GM12865 (cell line): Measurements from ENCODE around the gene DSG4.

Experiments used
- DNase-seq: peaks from one replicate; pipeline ENCODE4 v3.0.0; 2010; ENCODE audit warnings: low read depth
- H3K4me3 ChIP-seq: 2 replicates; pipeline ENCODE4 v1.5.1; 2011; ENCODE audit warnings: mild to moderate bottlenecking, low read depth, low read length, control low read depth
- CTCF ChIP-seq: IDR thresholded peaks from 2 replicates; pipeline ENCODE4 v1.5.1; 2011; ENCODE audit warnings: low read length, control low read depth, low read depth, inconsistent platforms; ENCODE audit not compliant: insufficient read depth; ENCODE audit errors: missing control alignments

DSG4 gene

GRCh38 chr18:31420524-31420923 lies 43.9 kb downstream of the DSG4 start:
- DNase-seq = no peak
- no peak for TF ChIP-seq CTCF
- H3K4me3 ChIP-seq = no peak overlapping the region

- peak; percentile 70 for DNase-seq
- no peak overlapping the region for H3K4me3 ChIP-seq
- peak; percentile 85 for TF ChIP-seq CTCF
These were observed 47.9 kb downstream of the DSG4 start for GRCh38 chr18:31424383-31424988.

DNA sequence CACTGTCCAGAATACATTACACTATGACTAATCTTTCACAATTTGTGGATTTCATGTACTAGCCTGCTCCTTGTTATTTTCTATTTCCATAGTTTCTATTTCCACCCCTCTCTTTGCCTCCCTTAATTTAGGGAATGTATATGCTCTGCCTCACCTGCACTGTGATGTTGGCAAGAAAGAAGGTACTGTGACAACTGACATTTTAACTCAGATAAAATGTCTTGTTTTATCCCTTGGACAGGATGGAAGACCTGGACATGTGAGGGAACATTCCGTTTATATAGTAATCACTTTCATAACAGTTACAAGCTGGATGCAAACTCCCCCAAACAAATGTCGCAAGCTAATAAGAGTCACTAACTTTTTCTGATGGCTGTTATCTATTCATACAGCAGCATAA lies 49.4 kb downstream of the DSG4 start:
- no peak overlapping the region for H3K4me3 ChIP-seq
- no peak for DNase-seq
- TF ChIP-seq CTCF = no peak

GRCh38 chr18:31426871-31427406 lies 50.4 kb downstream of the DSG4 start:
- no peak for TF ChIP-seq CTCF
- DNase-seq = no peak
- H3K4me3 ChIP-seq = no peak overlapping the region

- no peak for TF ChIP-seq CTCF
- no peak overlapping the region for H3K4me3 ChIP-seq
- DNase-seq = no peak
These were observed 51.6 kb downstream of the DSG4 start for GRCh38 chr18:31428211-31428610.

GRCh38 chr18:31429623-31430022 lies 53.0 kb downstream of the DSG4 start:
- DNase-seq = no peak
- no peak overlapping the region for H3K4me3 ChIP-seq
- no peak for TF ChIP-seq CTCF

DNA sequence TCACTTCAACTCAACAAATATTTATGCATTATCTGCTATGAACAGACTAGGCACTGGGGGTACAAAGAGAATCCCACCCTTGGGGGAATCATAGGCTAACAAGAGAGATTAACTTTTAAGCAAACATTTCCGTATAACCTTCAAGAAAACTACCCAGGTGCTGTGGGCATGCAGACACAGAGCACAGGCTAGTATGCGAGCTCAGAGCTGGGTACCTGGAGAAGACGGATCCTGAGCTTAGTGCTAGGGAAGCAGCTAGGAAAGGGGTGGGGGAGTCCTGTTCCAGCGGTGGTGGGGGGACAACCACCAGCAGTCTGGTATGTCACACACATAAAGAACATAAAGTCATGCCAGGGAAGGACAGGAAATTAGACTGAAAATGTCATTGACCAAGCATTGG lies 53.5 kb downstream of the DSG4 start:
- no peak for TF ChIP-seq CTCF
- H3K4me3 ChIP-seq = no peak overlapping the region
- DNase-seq = no peak
